NT2/D1 (cell line): ENCODE results near the gene HAPSTR1.

Source experiments
- SUZ12 ChIP-seq: IDR thresholded peaks from 2 replicates; pipeline ENCODE4 v1.6.1; 2011; ENCODE audit not compliant: insufficient read length, insufficient read depth; ENCODE audit errors: extremely low read depth
- ZNF274 ChIP-seq: IDR thresholded peaks from 2 replicates; pipeline ENCODE4 v1.6.1; 2011; ENCODE audit warnings: mild to moderate bottlenecking, low read depth, low read length

GRCh38 chr16:9042533-9042932 is 48.9 kb upstream of the HAPSTR1 start:
- TF ChIP-seq ZNF274, result no peak
- TF ChIP-seq SUZ12, result no peak
